CMK (cell line): ENCODE data around the gene TRMU.
"Not testable (repeated sequence)": the region's sequence is repeated elsewhere in the genome, so short reads cannot be mapped to it uniquely, and the experiment has no call there.

Experiments
- DNase-seq: peaks from one replicate; pipeline ENCODE4 v3.0.0-alpha.2; 2010; ENCODE audit warnings: low read depth

TRMU gene

DNA sequence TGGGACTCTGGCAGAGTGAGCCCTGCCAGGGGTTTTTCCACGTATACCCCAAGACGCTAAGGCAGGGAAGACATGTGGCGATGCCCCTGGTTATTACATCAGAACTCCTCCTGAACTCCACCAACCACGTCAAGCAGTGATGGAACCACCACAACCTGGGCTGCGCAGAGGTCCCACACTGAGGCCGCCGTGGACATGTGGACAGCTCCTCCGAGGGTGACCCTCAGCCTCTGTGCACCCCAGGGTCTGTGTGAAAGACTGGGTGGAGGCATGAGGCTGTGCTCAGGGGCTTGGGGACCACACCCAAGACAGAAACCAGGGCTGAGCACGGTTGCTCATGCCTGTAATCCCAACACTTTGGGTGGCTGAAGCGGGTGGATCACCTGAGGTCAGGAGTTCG is 52.2 kb downstream of the TRMU start:
- DNase-seq = no peak

DNA sequence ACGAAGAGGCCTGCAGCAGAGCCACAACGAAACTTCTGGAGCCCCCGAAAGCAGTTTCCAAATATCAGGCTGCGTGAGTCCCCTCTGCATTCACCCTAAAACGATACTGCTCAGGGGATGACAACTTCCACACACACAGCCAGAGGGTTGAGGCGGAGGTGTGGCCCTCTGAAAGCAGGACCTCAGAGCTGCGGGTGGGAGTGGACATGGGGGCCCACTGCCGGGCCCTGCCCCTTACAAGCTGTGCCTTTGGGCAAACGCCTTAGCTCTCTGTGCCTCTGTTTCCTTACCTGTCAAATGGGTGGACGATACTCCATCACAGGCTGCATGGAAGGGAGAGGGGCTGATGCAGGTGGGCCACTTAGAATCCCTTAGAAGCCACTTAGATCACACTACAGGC is 53.1 kb downstream of the TRMU start:
- DNase-seq = no peak

GRCh38 chr22:46389081-46389480 is 53.6 kb downstream of the TRMU start:
- DNase-seq = no peak

- no peak for DNase-seq
These were observed 54.7 kb downstream of the TRMU start for GRCh38 chr22:46390105-46390651.

DNA sequence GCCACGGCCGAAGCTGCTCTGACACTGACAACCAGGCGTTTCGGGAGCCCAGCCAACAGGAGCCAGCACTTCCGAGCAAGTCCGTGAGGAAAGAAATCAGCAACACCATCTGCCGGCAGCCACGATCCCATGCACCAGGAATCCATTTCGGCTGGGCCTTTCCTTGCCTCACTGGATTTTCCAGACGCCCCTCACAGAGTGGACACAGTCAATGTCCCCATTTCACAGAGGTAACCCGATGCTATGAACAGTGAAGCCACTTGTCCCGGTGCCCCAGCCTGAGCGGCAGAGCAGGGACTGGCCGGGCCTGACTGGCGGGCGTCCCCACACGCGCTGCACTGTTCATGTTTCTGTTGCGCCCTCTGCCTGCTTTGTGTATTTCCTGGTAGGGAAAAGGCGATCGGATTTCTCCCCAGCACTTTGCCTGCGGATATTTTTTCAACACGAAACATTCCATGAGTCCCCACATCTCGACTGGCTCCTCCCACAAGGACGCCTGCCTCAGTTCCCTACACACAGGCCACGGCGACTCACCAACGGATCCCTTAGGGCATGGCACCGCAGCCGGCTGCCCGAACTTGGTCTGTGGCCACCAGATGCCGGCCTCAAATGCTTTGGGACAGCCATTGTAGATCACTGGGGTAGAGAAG is 55.3 kb downstream of the TRMU start:
- DNase-seq = no peak

DNA sequence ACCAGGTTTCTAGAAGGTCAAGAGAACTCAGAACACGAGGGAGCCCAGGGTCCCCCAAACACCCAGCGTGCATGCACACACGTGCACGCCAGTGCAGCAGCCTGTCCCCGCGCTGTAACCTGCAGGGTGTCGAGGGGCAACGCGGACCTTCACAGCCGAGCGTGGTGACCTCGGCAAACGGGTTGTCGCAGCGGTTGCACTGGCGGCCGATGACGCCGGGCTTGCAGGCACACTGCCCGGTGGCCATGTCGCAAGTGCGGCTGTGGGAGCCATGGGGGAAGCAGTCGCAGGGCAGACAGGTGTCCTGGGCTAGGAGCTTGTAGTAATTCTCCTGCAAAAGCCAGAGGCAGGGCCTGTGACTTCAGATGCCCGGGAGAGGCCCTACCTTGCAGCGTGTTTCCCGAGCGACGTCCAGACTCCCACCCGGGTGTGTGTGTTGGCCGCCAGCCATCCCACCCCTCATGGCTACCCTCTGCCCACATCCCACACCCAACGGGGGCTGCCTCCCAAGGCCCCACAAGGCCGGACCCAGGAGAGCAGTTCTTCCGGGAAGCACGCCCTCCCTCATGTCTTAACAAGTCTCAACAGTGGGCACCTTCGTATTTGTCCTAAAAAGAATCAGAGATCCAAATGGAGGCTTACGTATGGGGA is 56.1 kb downstream of the TRMU start:
- DNase-seq = no peak

GRCh38 chr22:46392137-46392844 is 56.8 kb downstream of the TRMU start:
- DNase-seq = no peak

GRCh38 chr22:46393873-46394272 is 58.4 kb downstream of the TRMU start:
- no peak for DNase-seq

GRCh38 chr22:46394622-46395021 is 59.1 kb downstream of the TRMU start:
- no peak for DNase-seq

DNA sequence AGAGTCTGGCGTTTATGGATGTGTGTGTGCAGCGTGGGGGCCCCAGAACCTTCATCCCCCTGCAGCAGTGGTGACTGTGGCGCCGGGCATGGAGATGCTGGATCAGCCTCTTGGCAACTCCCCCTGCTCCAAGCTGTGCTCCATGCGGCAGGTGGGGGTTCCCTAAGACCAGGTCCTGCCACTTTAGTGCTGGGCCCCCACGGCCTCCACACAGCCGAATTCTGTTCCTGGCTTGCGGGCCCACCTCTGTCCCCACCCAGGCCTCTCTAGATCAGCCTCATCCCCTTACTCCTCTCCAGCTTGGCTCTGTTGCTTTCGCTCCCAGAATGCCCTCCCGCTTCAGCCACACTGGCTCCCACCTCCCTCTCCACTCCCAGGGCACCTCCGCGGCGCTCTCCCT is 59.6 kb downstream of the TRMU start:
- DNase-seq = no peak

DNA sequence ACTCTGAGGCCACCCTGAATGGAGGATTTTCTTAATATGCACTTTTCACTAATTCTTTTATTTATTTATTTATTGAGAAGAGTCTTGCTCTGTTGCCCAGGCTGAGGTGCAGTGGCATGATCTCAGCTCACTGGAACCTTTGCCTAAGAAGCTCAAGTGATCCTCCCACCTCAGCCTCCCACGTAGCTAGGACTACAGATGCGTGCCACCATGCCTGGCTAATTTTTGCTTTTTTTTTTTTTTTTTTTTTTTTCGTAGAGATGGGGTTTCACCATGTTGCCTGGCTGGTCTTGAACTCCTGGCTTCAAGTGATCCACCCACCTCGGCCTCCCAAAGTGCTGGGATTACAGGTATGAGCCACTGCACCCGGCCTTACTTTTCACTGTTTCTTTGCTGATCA is 61.5 kb downstream of the TRMU start:
- not testable (repeated sequence) for DNase-seq

DNA sequence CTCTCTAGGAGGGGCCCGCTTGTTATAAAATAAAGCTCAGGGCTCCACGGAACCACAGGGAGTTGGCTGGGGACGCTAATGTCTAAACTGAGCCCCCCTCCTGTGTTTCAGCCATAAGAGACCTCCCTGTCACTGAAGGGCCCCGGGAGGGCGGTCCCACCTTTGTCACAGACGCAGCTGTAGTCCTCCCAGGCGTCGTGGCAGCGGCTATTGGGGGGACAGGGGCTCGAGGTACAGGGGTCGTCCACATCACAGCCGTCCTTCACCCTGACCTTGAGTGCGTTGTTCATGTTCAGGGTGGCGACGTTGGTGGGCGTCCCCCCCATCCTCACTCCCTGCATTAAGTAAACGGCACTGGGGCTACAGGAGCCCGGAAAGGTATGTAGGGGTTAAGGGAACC is 62.0 kb downstream of the TRMU start:
- no peak for DNase-seq

DNA sequence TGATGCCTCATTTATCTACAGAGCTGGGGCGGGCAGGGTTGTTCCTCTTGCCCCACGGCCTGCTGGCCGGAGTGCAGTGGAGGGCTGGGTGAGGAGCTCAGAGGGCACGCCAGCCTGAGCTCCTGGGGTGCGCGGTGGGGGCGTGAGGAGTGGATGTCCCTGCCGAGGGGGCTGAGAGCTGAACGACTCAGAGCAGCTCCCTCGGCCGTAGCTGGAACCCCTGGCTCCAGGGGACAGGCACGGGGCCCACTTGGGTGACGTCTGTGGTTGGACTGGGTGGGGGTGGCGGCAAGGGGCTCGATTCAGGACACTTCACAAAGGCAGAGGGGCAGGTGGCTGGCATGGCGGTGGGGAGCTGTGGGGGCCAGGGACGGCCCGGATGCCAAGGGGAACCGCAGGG is 62.4 kb downstream of the TRMU start:
- DNase-seq = no peak

GRCh38 chr22:46399251-46400024 is 63.9 kb downstream of the TRMU start:
- DNase-seq = no peak

GRCh38 chr22:46401370-46401769 is 65.9 kb downstream of the TRMU start:
- DNase-seq = no peak

GRCh38 chr22:46402505-46402904 is 67.0 kb downstream of the TRMU start:
- no peak for DNase-seq

DNA sequence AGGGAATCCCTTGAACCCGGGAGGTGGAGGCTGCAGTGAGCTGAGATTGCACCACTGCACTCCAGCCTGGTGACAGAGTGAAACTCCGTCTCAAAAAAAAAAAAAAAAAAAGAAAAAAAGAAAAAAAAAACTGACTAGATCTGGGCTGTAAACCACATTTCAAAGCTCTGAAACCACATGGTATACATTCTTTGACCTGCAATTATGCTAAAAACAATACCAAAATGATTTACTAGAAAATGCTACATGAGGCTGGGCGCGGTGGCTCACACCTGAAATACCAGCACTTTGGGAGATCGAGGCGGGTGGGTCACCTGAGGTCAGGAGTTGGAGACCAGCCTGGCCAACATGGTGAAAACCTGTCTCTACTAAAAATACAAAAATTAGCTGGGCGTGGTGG is 68.4 kb downstream of the TRMU start:
- not testable (repeated sequence) for DNase-seq

DNA sequence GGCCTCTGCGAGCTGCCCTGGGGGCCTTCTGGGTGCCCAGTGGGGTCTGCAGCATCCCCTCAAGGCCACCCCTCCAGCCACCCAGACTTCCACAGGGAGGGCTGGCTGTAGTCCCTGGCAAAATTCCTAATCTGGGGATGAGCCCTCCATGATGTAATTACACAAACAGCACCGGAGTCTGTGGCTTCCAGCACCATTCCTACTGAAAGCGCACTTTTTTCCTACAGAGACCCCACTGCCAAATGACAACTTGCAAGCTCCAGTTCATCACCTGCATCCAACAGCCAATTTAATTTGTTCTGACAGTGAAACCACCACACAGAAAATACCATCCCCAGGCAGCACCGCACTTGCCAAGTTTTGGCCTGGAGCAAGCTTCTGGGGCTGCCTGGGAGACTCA is 70.4 kb downstream of the TRMU start:
- no peak for DNase-seq

DNA sequence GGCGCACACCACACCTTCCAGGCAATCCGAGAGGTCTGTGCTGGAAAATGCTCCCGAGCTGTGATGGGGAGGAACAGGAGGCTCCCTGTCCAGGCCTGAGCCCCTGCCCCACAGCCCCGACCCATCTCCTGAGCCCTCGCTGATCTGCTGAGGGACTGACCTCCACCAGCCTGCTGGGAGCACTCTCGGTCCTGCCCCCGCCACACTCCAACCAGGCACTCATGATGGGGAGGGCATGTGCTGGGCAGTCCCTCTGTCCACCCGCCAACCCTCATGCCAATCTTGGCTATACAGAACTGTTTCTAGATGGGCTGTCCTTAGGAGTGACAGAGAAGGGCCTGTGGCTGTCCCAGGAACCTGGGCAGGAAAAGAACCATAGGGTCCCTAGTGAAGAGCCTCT is 70.8 kb downstream of the TRMU start:
- DNase-seq = no peak

DNA sequence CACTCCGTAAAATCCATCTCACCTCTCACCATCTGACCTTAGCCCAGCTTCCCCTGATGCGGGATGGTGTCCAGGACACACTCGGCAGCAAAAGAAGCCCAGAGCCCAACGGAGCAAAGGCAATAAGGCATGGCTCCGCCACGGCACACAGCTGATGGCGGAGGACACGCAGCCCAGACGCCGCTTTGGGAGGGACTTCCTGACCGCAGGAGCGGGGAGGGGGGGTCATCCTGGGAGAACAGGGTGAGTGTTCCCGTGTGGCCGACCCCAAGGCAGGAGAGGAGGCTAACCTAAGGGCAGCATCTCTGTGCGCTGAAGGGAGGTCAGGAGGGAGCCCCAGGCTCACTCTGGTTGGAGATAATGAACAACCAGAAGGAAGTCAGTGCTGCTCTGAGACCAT is 71.3 kb downstream of the TRMU start:
- no peak for DNase-seq
